Fibroblast of peridontal ligament (primary cell): ENCODE measurements around the gene TUBA4A.

Source experiments
- DNase-seq: peaks from one replicate; pipeline ENCODE4 v3.0.0-alpha.2; 2010; ENCODE audit errors: extremely low read depth

Gene TUBA4A

DNA sequence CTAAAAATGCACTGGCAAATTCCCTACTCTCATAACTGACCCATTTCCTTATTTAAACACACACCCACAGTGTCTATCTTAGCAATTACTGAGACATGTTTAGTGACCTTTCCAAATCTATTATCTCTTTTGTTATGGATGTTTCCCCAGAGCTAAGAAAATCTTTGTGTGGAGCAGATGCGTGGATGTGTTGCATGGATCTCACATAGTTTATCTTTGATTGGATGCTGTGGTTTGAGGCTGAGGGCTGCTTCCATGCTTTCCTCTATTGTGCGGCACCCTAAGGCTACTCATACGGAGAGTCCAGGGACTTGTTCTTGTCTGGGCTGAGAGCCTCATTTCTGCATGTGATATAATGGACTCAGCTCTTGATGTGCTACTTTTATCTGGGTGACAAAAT is 19.4 kb downstream of the TUBA4A start:
- DNase-seq = no peak

DNA sequence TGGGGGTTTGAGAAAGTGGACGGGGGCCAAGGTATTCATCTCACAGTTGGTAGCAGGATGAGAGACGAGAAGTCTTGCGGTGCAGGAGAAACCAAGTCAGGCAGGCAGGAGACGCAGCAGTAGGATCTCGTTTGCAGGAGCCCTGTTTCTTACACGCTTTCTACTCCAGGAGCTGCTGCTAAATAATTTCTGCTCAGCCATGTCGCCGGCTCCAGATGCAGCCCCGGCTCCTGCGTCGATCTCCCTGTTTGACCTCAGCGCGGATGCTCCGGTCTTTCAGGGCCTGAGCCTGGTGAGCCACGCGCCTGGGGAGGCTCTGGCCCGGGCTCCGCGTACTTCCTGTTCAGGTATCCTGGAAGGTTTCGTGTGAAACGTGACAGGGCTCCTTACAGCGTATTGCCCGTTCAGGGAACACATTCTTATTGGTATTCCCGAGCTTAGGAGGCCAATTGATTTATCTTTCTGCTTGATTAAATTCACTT is 23.6 kb downstream of the TUBA4A start:
- DNase-seq = no peak

GRCh38 chr2:219229305-219230058 is 24.2 kb downstream of the TUBA4A start, which contains the start of the genes ANKZF1 and ATG9A:
TSS of gene ANKZF1 (plus strand) at chr2:219229806. CDS start at chr2:219230258, 452 bp downstream.
TSS of gene ATG9A (minus strand) at chr2:219229636. CDS start at chr2:219228024, 1,612 bp downstream.
- DNase-seq = peak; percentile 97

DNA sequence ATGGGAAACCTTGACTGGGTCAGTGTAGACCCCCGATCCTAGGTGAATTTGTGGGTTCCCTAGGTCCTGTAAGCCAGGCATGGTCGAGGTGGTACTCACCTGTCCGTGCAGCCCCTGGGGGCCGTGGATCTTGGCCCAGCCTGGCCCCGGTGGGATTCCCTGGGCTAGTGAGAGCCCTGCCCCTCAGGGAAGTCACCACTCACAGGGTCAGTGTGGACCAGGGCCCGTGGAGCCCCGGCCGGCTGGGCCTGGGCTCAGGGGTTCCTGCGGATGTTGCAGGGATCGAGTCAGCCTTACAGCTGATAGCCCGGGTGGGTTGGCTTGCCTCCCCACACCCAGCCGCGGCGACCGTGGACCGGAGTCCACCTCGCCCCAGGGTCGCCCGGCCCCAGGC is 24.8 kb downstream of the TUBA4A start:
- DNase-seq = no peak

DNA sequence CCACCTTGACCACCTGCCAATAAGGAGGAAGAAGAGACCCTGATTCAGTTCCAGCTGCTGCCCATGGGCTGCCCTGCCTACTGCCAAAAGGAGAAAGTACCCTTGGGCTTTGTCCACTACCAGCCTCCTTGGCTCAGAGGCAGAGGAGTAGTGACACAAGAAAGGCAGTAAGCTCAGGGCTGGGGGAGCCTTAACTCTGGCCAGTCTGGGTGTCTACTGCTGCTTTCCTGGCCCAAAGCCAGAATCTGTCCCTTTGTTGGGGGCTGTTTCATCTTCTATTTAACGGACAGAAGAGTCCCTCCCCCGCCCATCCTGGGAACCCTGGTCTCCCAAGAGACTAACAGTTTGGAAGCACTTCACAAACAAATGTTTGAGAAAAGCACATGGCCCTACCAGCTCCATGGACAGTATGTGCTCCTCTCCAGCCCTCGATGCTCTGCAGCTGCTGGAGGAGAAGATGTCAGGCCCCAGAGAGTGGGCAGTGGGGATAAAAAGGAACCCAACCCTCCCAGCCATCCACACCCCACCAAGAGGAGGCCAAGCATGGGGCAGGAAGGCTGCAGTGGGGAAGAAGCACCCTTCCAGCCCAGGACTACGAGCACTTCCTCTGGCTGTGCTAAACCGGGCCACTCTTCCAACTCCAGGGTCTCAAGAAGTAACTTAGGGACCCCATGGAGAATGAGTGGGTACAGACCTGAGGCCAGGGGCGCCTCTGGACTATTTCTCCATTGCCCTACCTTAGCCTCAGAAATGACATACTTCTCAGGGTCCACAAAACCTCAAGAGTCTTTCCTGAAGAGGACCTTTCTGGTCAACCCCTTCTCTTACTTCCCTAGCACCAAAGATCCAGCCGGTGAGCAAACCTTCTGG is 25.4 kb downstream of the TUBA4A start:
- no peak for DNase-seq

GRCh38 chr2:219225350-219225749 is 28.4 kb downstream of the TUBA4A start:
- DNase-seq = no peak

GRCh38 chr2:219223831-219224610 is 29.7 kb downstream of the TUBA4A start:
- DNase-seq = no peak

DNA sequence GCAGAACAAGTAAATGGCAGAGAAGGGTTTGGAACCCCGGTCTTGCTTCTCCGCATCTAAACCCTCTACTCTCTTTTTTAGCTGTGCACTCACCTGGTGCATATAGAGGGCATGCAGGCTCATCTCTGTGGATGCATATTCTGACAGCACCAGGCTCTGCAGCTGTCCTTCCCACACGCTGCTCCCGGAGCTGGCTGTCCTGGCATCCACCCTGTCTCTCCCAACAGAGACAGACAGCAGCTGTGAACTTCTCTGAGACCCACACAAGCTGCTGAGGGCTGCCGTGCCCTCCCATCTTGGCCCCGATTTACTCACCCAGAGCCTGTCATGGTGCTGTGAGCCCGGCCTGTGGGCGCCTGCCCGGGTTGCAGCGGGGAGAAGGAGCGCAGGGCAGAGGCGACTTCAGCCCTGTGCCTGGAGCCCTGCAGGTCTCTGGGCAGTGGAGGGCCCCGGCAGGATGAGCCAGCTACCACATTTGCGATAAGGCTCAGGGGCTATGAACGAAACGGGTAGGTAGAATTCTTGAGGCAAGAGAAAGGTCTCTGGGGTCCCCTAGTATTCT is 31.7 kb downstream of the TUBA4A start:
- no peak for DNase-seq

- DNase-seq = no peak
Observed at GRCh38 chr2:219220652-219221402, 32.9 kb downstream of the TUBA4A start.

GRCh38 chr2:219219784-219220532 is 33.8 kb downstream of the TUBA4A start:
- no peak for DNase-seq

DNA sequence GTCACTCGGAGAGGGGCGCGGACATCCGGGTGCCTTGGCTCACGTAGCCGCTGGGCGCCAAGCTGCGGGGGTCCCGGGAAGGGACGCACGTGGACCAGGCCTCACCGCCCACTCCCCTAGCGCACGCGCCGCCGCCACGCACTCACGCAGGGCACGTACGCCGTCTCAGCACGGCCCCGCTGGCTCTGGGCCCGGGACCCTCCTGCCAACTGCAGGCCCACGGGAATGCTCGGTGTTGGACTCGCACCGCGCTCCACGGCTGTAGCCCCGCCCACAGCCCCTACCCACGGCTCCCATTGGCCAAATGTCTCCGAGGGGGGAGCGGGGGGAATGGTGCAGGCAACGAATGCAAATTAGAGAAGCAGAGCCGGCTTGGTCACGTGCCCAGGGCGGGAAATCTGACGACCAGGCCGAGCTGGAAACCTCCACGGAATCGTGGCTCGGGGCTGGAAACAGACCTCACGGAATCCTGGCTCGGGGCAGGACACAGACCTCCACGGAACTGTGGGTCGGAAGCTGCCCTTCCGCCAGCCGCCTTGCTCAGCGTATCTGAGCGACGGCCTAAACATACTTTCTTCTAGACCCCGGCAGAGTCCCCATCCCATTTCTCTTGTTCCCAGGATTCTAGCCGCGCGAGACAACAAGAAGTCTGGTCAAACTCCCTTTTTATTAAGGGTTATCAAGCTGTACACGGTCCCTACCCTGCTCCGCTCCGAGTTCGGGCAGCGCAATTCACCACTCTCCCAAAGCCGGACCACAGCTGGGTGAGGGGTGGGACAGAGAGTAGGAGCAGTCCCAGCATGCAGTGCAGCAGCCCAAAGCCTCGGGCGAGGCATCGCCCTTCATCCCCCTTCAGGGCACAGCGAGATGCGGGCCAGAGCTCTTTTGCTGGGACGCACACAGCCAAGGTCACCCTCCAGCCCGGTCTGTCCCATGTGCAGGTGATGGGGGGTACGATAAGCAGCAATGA is 34.7 kb downstream of the TUBA4A start, which contains the start of gene ABCB6:
Gene ABCB6, minus strand, starts transcription at position 227 of the 970 bp plus-strand sequence. CDS start 285 bp downstream, outside the sequence.
- DNase-seq = peak; percentile 94

GRCh38 chr2:219218217-219218731 is 35.4 kb downstream of the TUBA4A start:
- DNase-seq = no peak

DNA sequence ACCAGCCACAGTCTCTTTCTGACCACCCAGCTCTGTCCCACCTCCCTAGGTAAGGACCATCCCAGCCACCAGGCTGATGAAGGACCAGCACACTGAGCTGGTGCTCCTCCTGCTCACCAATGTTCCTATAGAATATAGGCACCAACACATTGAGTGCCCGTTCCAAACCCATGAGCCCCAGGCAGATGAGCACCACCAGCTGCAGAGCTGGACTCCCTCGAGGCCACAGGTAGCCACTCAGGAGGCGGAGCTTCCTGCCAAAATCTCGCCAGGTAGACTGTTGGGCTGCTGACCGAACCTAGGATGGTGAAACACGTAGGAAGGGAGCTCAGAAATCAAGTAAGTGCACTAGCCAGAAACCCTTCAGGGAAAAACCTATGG is 37.2 kb downstream of the TUBA4A start:
- DNase-seq = no peak

DNA sequence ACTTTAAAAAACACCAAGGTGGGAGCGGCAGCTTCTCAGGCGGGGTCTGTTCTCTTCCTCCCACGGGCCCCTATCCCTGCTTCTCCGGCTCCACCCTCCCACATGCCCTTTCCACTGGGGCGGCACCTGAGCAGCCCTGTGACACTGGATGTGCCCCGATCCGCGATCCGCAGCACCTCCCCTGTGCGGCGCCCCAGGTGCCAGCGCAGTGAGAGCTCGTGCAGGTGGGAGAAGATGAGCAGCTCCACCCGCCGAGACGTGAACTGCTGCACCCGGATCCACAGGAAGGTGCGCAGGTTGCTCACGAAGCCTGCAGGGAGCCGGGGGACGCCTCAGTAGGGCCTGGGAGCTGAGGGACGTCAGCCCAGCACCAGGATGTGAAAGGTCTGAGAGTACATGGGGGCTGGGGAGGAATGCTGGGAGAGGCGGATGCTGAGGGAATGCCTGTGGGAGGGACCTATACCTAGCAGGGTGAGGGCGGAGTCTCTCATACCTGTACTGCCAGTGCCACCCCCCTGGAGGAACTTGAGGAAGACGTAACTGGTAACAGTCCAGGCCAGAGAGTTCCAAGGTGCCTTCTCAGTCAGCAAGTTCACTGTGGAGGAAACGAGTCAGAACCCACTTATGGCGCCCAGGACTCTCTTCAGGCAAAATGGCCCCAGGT is 37.7 kb downstream of the TUBA4A start:
- DNase-seq = no peak

GRCh38 chr2:219214786-219215185 is 38.9 kb downstream of the TUBA4A start:
- DNase-seq = no peak

- DNase-seq = no peak
Observed at GRCh38 chr2:219214141-219214540, 39.6 kb downstream of the TUBA4A start.

GRCh38 chr2:219213486-219214071 is 40.1 kb downstream of the TUBA4A start:
- DNase-seq = no peak

DNA sequence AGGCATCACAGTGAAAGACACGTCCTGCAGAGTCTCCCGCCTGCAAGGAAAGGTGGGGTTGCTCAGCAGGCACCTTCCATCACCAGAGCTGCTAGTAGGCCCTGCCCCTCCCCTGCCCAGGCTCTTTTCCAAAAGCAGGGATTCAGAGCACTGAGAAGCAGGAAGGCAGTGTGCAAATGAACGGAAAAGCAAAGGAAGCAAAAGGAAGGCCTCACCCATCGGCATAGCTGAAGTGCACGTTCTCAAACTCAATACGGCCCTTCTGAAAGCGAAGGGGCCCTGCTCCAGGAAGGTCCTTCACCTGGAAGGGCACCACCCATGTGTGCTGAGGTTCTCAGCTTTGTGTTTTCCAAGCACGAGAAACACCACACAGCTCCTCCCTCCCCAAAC is 40.7 kb downstream of the TUBA4A start:
- no peak for DNase-seq
